Activated CD4-positive, alpha-beta T cell treated with anti-CD3 and anti-CD28 coated beads, Interleukin-2, amount 10 ng/mL, durations not matched to agents 24 days and 14 days (primary cell): ENCODE measurements around the gene PTPRN2. TPM values are rescaled to one million over a fixed set of nuclear protein-coding genes. Genes with fewer than 3 reads are reported as not detected.
"Not testable (repeated sequence)": the region's sequence is repeated elsewhere in the genome, so short reads cannot be mapped to it uniquely, and the experiment has no call there.

ENCODE experiments used
- DNase-seq: peaks from one replicate; pipeline ENCODE4 v3.0.0; 2022
- H3K27ac Mint-ChIP-seq: one replicate; pipeline ENCODE4 v1.8.0; 2022; ENCODE audit warnings: mild to moderate bottlenecking, mixed read lengths
- H3K27me3 Mint-ChIP-seq: one replicate; pipeline ENCODE4 v1.8.0; 2022; ENCODE audit warnings: mixed read lengths
- H3K36me3 Mint-ChIP-seq: one replicate; pipeline ENCODE4 v1.8.0; 2022; ENCODE audit warnings: low read depth, mild to moderate bottlenecking, mixed read lengths
- H3K4me1 Mint-ChIP-seq: one replicate; pipeline ENCODE4 v1.8.0; 2021; ENCODE audit warnings: mixed read lengths
- H3K4me3 Mint-ChIP-seq: one replicate; pipeline ENCODE4 v1.8.0; 2022; ENCODE audit warnings: mild to moderate bottlenecking, moderate library complexity, mixed read lengths
- H3K9me3 Mint-ChIP-seq: one replicate; pipeline ENCODE4 v1.8.0; 2021; ENCODE audit warnings: mixed read lengths
- intact Hi-C: fragments of 100-400 bp; cut with micrococcal nuclease; formaldehyde crosslinking; loops from one replicate; pipeline ENCODE4 v1.15.1; 2023
- total RNA-seq: library from RNA; stranded (reverse); gene quantifications from 2 replicates; pipeline ENCODE4 v1.2.3, GENCODE V29; 2022

PTPRN2 gene
- total RNA-seq, 1 donor from 2014 or later, result 0.33 TPM

GRCh38 chr7:157904866-157905570 lies 682.6 kb downstream of the PTPRN2 start:
- no peaks in the 10 kb centered on the region for H3K4me1 Mint-ChIP-seq
- no peaks in the 10 kb centered on the region for H3K9me3 Mint-ChIP-seq
- H3K27ac Mint-ChIP-seq, result no peak overlapping the region
- no peaks in the 10 kb centered on the region for H3K36me3 Mint-ChIP-seq
- no peak for DNase-seq
- H3K27me3 Mint-ChIP-seq, result no peaks in the 10 kb centered on the region
- no peak overlapping the region for H3K4me3 Mint-ChIP-seq
- intact Hi-C loops, result no loop called here

- H3K4me3 Mint-ChIP-seq, result no peak overlapping the region
These were observed 683.3 kb downstream of the PTPRN2 start for GRCh38 chr7:157904211-157904865.

GRCh38 chr7:157903710-157904109 lies 683.9 kb downstream of the PTPRN2 start:
- H3K27ac Mint-ChIP-seq, result no peak overlapping the region
- H3K36me3 Mint-ChIP-seq, result no peaks in the 10 kb centered on the region
- no peak overlapping the region for H3K4me3 Mint-ChIP-seq
- no peaks in the 10 kb centered on the region for H3K9me3 Mint-ChIP-seq
- DNase-seq, result no peak
- intact Hi-C loops, result no loop called here
- no peaks in the 10 kb centered on the region for H3K4me1 Mint-ChIP-seq
- no peaks in the 10 kb centered on the region for H3K27me3 Mint-ChIP-seq

More at GRCh38 chr7:157904211-157904865, 683.3 kb downstream of the PTPRN2 start:
- Mint-ChIP-seq H3K27ac (no peak overlapping the region), H3K36me3 (no peaks in the 10 kb centered on the region), H3K9me3 (no peaks in the 10 kb centered on the region), H3K27me3 (no peaks in the 10 kb centered on the region), H3K4me1 (no peaks in the 10 kb centered on the region)
- intact Hi-C loops, result no loop called here
- DNase-seq, result no peak

DNA sequence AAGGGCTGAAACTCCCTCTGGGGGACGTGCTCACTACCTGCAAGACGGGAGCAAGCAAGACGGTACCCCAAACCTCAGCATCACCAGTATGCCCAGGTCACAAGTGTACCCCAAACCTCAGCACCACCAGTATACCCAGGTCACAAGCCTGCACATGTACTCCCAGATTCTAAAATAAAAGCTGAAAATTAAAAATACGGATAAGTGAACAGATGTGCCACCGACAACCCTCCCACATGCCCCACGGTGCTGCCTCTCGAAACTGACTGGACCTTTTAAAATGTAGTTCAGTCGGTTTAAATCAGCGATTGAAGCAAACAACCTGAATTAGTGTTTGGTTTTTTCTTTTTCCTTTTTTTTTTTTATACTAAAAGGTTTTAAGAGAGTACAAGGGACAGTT lies 684.3 kb downstream of the PTPRN2 start:
- Mint-ChIP-seq H3K27me3 (no peaks in the 10 kb centered on the region), H3K4me1 (no peaks in the 10 kb centered on the region), H3K4me3 (no peak overlapping the region), H3K9me3 (no peaks in the 10 kb centered on the region), H3K27ac (no peak overlapping the region), H3K36me3 (no peaks in the 10 kb centered on the region)
- intact Hi-C loops, result no loop called here
- no peak for DNase-seq

- H3K4me1 Mint-ChIP-seq, H3K4me3 Mint-ChIP-seq, H3K27me3 Mint-ChIP-seq, H3K9me3 Mint-ChIP-seq, H3K27ac Mint-ChIP-seq, H3K36me3 Mint-ChIP-seq, DNase-seq, intact Hi-C loops: not testable (repeated sequence)
These were observed 685.6 kb downstream of the PTPRN2 start for GRCh38 chr7:157901816-157902610.

DNA sequence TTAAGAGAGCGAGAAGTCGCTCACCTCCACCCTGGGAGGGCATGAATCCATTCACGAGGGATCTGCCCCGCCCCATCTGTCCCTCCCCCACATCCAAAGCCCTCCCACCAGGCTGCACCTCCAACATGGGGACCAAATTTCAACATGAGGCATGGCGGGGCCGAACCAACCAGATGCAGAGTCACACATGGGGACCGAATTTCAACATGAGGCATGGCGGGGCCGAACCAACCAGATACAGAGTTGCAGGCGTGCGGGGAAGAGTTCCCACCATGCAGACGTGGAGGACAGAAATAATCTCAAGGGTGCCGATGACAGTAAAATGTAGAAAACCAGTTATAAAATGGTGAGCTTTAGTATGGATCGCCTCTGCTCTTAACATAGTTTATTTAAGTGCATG lies 686.5 kb downstream of the PTPRN2 start:
- H3K27me3 Mint-ChIP-seq, result no peaks in the 10 kb centered on the region
- H3K4me3 Mint-ChIP-seq, result no peak overlapping the region
- no peak overlapping the region for H3K27ac Mint-ChIP-seq
- no peaks in the 10 kb centered on the region for H3K9me3 Mint-ChIP-seq
- no peaks in the 10 kb centered on the region for H3K4me1 Mint-ChIP-seq
- H3K36me3 Mint-ChIP-seq, result no peaks in the 10 kb centered on the region
- DNase-seq, result no peak
- intact Hi-C loops, result no loop called here

DNA sequence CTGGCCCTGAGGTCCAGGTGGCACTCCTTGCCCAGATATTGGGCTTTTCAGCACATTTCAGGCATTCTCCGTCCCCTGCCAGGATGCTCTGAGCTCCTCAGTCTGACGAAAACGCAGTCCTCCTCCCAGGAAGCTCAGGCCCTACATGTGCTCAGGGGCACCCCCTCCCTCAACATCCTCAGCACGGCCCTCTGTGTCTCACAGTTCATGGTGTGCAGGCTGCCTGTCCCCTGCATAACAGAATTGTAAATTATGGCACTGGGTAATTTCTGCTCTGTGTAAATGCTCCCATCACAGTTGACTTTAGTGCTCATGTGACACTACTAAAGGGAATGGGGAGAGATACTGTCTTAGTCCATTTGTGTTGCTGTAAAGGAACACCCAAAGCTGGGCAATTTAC lies 687.1 kb downstream of the PTPRN2 start:
- Mint-ChIP-seq H3K27me3 (no peaks in the 10 kb centered on the region), H3K9me3 (no peaks in the 10 kb centered on the region), H3K27ac (no peak overlapping the region), H3K36me3 (no peaks in the 10 kb centered on the region), H3K4me3 (no peak overlapping the region), H3K4me1 (no peaks in the 10 kb centered on the region)
- DNase-seq, result no peak
- intact Hi-C loops, result no loop called here

GRCh38 chr7:157900011-157900410 lies 687.6 kb downstream of the PTPRN2 start:
- H3K36me3 Mint-ChIP-seq, result no peaks in the 10 kb centered on the region
- no peak overlapping the region for H3K27ac Mint-ChIP-seq
- no peaks in the 10 kb centered on the region for H3K27me3 Mint-ChIP-seq
- no peak for DNase-seq
- intact Hi-C loops, result no loop called here
- no peaks in the 10 kb centered on the region for H3K9me3 Mint-ChIP-seq
- no peak overlapping the region for H3K4me3 Mint-ChIP-seq
- H3K4me1 Mint-ChIP-seq, result no peaks in the 10 kb centered on the region

GRCh38 chr7:157898802-157899505 lies 688.7 kb downstream of the PTPRN2 start:
- Mint-ChIP-seq H3K4me3 (no peak overlapping the region), H3K27me3 (no peaks in the 10 kb centered on the region), H3K27ac (no peak overlapping the region), H3K9me3 (no peaks in the 10 kb centered on the region), H3K4me1 (no peaks in the 10 kb centered on the region), H3K36me3 (no peaks in the 10 kb centered on the region)
- intact Hi-C loops, result no loop called here
- no peak for DNase-seq

GRCh38 chr7:157898261-157898660 lies 689.4 kb downstream of the PTPRN2 start:
- DNase-seq, result no peak
- no peaks in the 10 kb centered on the region for H3K36me3 Mint-ChIP-seq
- H3K27me3 Mint-ChIP-seq, result no peaks in the 10 kb centered on the region
- no peak overlapping the region for H3K4me3 Mint-ChIP-seq
- H3K27ac Mint-ChIP-seq, result no peak overlapping the region
- H3K4me1 Mint-ChIP-seq, result no peaks in the 10 kb centered on the region
- intact Hi-C loops, result no loop called here
- no peaks in the 10 kb centered on the region for H3K9me3 Mint-ChIP-seq

DNA sequence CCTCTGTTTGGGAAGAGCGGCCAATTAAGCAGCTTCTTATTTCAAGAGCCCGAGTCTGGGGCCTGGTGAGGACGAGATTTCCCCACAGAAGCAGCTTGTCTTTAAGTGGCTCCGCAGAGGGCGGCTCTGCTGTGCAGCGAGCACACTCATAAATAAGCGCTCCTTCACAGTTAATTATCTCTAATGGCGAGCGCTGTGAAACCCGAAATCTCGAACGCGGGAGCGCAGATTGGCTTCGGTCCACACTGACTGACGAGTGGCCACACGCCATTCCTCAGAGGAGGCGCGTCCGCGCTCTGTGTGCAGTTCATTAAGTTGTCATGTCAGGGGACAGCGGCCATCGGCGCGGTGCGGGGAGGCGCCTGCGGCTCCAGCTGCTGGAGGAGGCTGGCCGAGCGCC lies 689.9 kb downstream of the PTPRN2 start:
- Mint-ChIP-seq H3K36me3 (no peaks in the 10 kb centered on the region), H3K4me1 (no peaks in the 10 kb centered on the region), H3K4me3 (no peak overlapping the region), H3K27ac (no peak overlapping the region), H3K9me3 (no peaks in the 10 kb centered on the region), H3K27me3 (no peaks in the 10 kb centered on the region)
- intact Hi-C loops, result no loop called here
- DNase-seq, result no peak

DNA sequence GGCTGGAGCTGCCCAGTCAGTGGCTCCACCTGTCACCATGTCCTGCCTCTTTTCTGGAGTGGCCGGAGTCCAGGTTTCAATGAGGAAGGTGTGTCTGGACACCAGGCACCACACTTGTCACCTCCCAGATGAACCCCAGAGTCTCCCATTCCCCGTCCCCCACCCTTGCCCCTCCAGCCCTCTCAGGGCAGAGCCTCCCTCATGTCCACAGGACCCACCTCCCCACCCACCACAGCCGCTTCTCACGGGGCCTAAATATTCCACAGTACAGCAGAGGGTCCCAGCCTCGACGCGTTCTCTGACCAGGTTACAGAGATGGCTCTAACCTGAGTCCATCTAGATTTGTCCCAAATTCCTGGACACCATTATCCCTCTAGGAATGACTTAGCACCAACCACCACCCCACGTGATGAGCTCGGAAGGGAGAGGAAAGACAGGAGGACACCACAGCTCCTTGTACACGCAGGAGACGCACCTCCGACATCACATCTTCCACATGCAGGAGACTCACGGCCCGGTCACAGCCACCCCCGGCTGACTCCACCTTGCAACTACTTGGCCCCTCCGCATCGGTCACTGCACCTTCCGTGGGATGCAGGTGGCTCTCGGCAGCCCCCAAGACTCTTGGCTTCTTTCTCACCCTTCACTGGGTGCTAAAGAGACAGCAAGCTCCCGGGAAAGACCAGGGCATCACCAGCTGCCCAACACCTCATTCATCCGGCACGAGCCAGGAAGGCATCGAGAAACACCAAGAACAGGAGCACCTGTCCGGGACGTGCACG lies 690.7 kb downstream of the PTPRN2 start:
- Mint-ChIP-seq H3K4me1 (no peaks in the 10 kb centered on the region), H3K27ac (no peak overlapping the region), H3K27me3 (no peaks in the 10 kb centered on the region), H3K36me3 (no peaks in the 10 kb centered on the region), H3K9me3 (no peaks in the 10 kb centered on the region), H3K4me3 (no peak overlapping the region)
- intact Hi-C loops, result no loop called here
- DNase-seq, result no peak

DNA sequence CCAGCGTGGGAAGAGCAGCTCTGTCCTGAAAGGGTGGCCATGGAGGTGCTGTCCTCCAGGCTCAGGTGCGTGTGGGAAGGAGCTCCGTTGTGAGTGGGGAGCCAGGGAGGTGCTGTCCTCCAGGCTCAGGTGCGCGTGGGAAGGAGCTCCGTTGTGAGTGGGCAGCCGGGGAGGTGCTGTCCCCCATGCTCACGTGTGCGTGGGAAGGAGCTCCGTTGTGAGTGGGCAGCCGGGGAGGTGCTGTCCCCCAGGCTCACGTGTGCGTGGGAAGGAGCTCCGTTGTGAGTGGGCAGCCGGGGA lies 691.3 kb downstream of the PTPRN2 start:
- H3K9me3 Mint-ChIP-seq, H3K4me1 Mint-ChIP-seq, H3K4me3 Mint-ChIP-seq, intact Hi-C loops, H3K27me3 Mint-ChIP-seq, H3K27ac Mint-ChIP-seq, DNase-seq, H3K36me3 Mint-ChIP-seq: not testable (repeated sequence)
